ENCODE results near the gene KLF8.

DNA sequence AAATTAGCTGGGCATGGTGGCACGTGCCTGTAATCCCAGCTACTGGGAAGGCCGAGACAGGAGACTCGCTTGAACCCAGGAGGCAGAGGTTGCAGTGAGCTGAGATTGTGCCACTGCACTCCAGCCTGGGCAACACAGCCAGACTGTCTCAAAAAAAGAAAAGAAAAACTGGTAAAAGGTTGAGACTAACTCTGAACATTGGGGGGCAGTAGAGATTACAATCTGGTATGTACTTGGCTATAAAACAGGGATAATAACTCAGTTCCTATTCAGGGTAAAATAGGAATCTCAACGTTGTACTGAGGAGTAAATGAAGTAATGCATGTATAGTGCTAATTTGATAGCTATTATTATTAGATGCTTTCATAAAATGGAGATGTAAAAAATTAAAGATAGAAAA lies 12.5 kb upstream of the KLF8 start:
- TF ChIP-seq POLR2AphosphoS5 (IDR thresholded peaks at IDR 0.05; ENCODE audit: low read depth, low read length) (no peak), TCF7L2 (IDR thresholded peaks at IDR 0.05; ENCODE audit: low read depth, low read length) (no peak)
- TF ChIP-seq, protein P1, sequence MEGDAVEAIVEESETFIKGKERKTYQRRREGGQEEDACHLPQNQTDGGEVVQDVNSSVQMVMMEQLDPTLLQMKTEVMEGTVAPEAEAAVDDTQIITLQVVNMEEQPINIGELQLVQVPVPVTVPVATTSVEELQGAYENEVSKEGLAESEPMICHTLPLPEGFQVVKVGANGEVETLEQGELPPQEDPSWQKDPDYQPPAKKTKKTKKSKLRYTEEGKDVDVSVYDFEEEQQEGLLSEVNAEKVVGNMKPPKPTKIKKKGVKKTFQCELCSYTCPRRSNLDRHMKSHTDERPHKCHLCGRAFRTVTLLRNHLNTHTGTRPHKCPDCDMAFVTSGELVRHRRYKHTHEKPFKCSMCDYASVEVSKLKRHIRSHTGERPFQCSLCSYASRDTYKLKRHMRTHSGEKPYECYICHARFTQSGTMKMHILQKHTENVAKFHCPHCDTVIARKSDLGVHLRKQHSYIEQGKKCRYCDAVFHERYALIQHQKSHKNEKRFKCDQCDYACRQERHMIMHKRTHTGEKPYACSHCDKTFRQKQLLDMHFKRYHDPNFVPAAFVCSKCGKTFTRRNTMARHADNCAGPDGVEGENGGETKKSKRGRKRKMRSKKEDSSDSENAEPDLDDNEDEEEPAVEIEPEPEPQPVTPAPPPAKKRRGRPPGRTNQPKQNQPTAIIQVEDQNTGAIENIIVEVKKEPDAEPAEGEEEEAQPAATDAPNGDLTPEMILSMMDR (IDR thresholded peaks at IDR 0.05): peak; percentile 16; the same call in 1 of the 2 replicates
